Tongue (tissue), 2 donors: ENCODE results near the gene EDEM1. TPM values are rescaled to one million over a fixed set of nuclear protein-coding genes. Genes with fewer than 3 reads are reported as not detected.

Source experiments
- small RNA-seq: library from RNA; depleted of rRNA; stranded (forward); fragments of <200 nt; gene quantifications from one replicate; pipeline ENCODE3, GENCODE V24; 2014; ENCODE audit warnings: low replicate concordance
- total RNA-seq: library from RNA; depleted of rRNA; stranded (reverse); fragments of >200 nt; gene quantifications from one replicate; pipeline ENCODE4 v1.2.3, GENCODE V29; 2014

Gene EDEM1
- total RNA-seq, 1 donor from 2014 or later = 10.3 TPM

Small RNA genes lying within 50 kb of the gene (small RNA-seq; reads per million reads assigned to genes)
- gene MIR4790 (not detected), gene RN7SL553P (not detected)

Other genes with a start within 250 kb of the EDEM1 start
- gene BHLHE40, start 208.3 kb upstream of the EDEM1 start, total RNA-seq = 77.1 TPM
- gene ARL8B, start 65.4 kb upstream of the EDEM1 start, total RNA-seq = 53.1 TPM